ENCODE results near the gene EIF5A.

- TF ChIP-seq CTCF (conservative IDR thresholded peaks at IDR 0.05 in 1 of 2, IDR thresholded peaks at IDR 0.05 in 1 of 2; ENCODE audit: extremely low read depth in 1 of 2, insufficient read depth in 1 of 2, low read depth in 1 of 2, low read length in 2 of 2) (no peak), EZH2 (IDR thresholded peaks at IDR 0.05; ENCODE audit: borderline replicate concordance, low read length) (no peak)
Measured at GRCh38 chr17:7348478-7349242, 41.2 kb downstream of the EIF5A start.
